Neuronal stem cell (in vitro differentiated cells): ENCODE data around the gene LCN2.

Experiments
- DNase-seq: peaks from one replicate; pipeline ENCODE4 v3.0.0-alpha.2; 2013; ENCODE audit warnings: low spot score
- H2AFZ ChIP-seq: one replicate; pipeline ENCODE4 v1.6.1; 2013; ENCODE audit warnings: mild to moderate bottlenecking, low read length, inconsistent platforms
- H2AK5ac ChIP-seq: 2 replicates; pipeline ENCODE4 v1.6.1; 2013; ENCODE audit warnings: low read depth, mild to moderate bottlenecking, inconsistent platforms, low read length, moderate library complexity, mixed read lengths
- H2BK120ac ChIP-seq: 2 replicates; pipeline ENCODE4 v1.6.1; 2013; ENCODE audit warnings: low read depth, mild to moderate bottlenecking, inconsistent platforms, low read length, moderate library complexity, mixed read lengths
- H2BK12ac ChIP-seq: one replicate; pipeline ENCODE4 v1.6.1; 2013; ENCODE audit warnings: low read length, inconsistent platforms
- H2BK15ac ChIP-seq: 2 replicates; pipeline ENCODE4 v1.6.1; 2013; ENCODE audit warnings: mild to moderate bottlenecking, low read length, inconsistent platforms, mixed read lengths
- H2BK5ac ChIP-seq: one replicate; pipeline ENCODE4 v1.6.1; 2013; ENCODE audit warnings: inconsistent platforms, mild to moderate bottlenecking, low read length, moderate library complexity
- H3K14ac ChIP-seq: one replicate; pipeline ENCODE4 v1.6.1; 2013; ENCODE audit warnings: low read length, inconsistent platforms
- H3K18ac ChIP-seq: 2 replicates; pipeline ENCODE4 v1.6.1; 2013; ENCODE audit warnings: low read length, inconsistent platforms
- H3K23ac ChIP-seq: 2 replicates; pipeline ENCODE4 v1.6.1; 2013; ENCODE audit warnings: low read depth, mild to moderate bottlenecking, mixed read lengths, low read length, inconsistent platforms; ENCODE audit not compliant: poor library complexity
- H3K27ac ChIP-seq: replicated peaks from 3 replicates; pipeline ENCODE4 v1.5.1; 2013; ENCODE audit warnings: low read length, inconsistent platforms
- H3K27me3 ChIP-seq, 3 experiments: 2 replicates each; pipeline ENCODE4 v1.6.1; 2013; ENCODE audit warnings: low read length in 3 of 3, mild to moderate bottlenecking in 2 of 3, inconsistent platforms in 1 of 3, low read depth in 1 of 3, mixed read lengths in 1 of 3, moderate library complexity in 1 of 3; ENCODE audit not compliant: control insufficient read depth in 3 of 3, insufficient read depth in 3 of 3
- H3K36me3 ChIP-seq, 2 donors: replicated peaks in 1 of 2; 2 replicates each; pipeline ENCODE4 v1.6.1; 2013; ENCODE audit warnings: low read length in 2 of 2; ENCODE audit not compliant: control insufficient read depth in 2 of 2, insufficient read depth in 2 of 2
- H3K4ac ChIP-seq: 2 replicates; pipeline ENCODE4 v1.6.1; 2013; ENCODE audit warnings: inconsistent platforms, mild to moderate bottlenecking, low read length, moderate library complexity
- H3K4me1 ChIP-seq, 2 donors: 1 replicate in 1 of 2; 2 replicates in 1 of 2; pipeline ENCODE4 v1.6.1; 2013; ENCODE audit warnings: low read length in 2 of 2, low read depth in 1 of 2; ENCODE audit not compliant: control insufficient read depth in 2 of 2, insufficient read depth in 1 of 2
- H3K4me2 ChIP-seq: one replicate; pipeline ENCODE4 v1.6.1; 2013; ENCODE audit warnings: mild to moderate bottlenecking, low read length, inconsistent platforms; ENCODE audit not compliant: insufficient read depth, poor library complexity, severe bottlenecking
- H3K4me3 ChIP-seq, 2 donors: 2 replicates each; pipeline ENCODE4 v1.5.1; 2013; ENCODE audit warnings: low read length in 2 of 2, mild to moderate bottlenecking in 2 of 2, inconsistent platforms in 1 of 2, moderate library complexity in 1 of 2
- H3K79me1 ChIP-seq: one replicate; pipeline ENCODE4 v1.6.1; 2013; ENCODE audit warnings: low read depth, mild to moderate bottlenecking, inconsistent platforms, low read length, moderate library complexity
- H3K9ac ChIP-seq: one replicate; pipeline ENCODE4 v1.6.1; 2013; ENCODE audit warnings: mild to moderate bottlenecking, low read depth, low read length, inconsistent platforms; ENCODE audit not compliant: poor library complexity
- H3K9me3 ChIP-seq, 2 donors: replicated peaks in 1 of 2; 2 replicates each; pipeline versions ENCODE3 to v1.6.1; 2013; ENCODE audit warnings: low read length in 2 of 2, mild to moderate bottlenecking in 2 of 2, inconsistent platforms in 1 of 2, low read depth in 1 of 2, mixed read lengths in 1 of 2, moderate library complexity in 1 of 2; ENCODE audit not compliant: control insufficient read depth in 2 of 2, insufficient read depth in 1 of 2
- H4K8ac ChIP-seq: one replicate; pipeline ENCODE4 v1.6.1; 2013; ENCODE audit warnings: low read depth, mild to moderate bottlenecking, inconsistent platforms, low read length, moderate library complexity
- H4K91ac ChIP-seq: one replicate; pipeline ENCODE4 v1.6.1; 2013; ENCODE audit warnings: low read length, low read depth, mild to moderate bottlenecking, inconsistent platforms; ENCODE audit not compliant: poor library complexity
- WGBS, 2 donors: extraction: QIAGEN DNeasy Blood & Tissue Kit; methylation state at CpG; one replicate each; pipeline ENCODE4 v1.1.7; 2013; ENCODE audit warnings: missing lambda C conversion rate in 2 of 2, mixed read lengths in 1 of 2; ENCODE audit not compliant: insufficient read length in 2 of 2, insufficient replicate concordance in 1 of 2; ENCODE audit errors: extremely low coverage in 2 of 2; 5-methylcytosine and 5-hydroxymethylcytosine counted together

Gene LCN2

GRCh38 chr9:128187361-128187760 is 38.1 kb downstream of the LCN2 start:
- Histone ChIP-seq H3K4me2 (no peak overlapping the region), H3K18ac (no peak overlapping the region), H3K79me1 (peaks cover 10% of the 10 kb centered on the region), H3K4me1 (peaks cover 4 to 5% of the 10 kb centered on the region in 2 donors), H3K27me3 (no peaks in the 10 kb centered on the region), H4K91ac (no peak overlapping the region), H3K9ac (no peak overlapping the region), H2BK120ac (no peak overlapping the region), H3K4ac (no peak overlapping the region), H2BK15ac (no peak overlapping the region), H3K4me3 (no peak overlapping the region), H3K27ac (no peak overlapping the region), H2AFZ (no peak overlapping the region), H3K23ac (no peak overlapping the region), H3K14ac (no peak overlapping the region), H4K8ac (no peak overlapping the region), H2AK5ac (no peak overlapping the region), H2BK12ac (no peak overlapping the region), H2BK5ac (no peak overlapping the region), H3K36me3 (peaks cover 36 to 76% of the 10 kb centered on the region in 2 donors), H3K9me3 (no peaks in the 10 kb centered on the region)
- DNase-seq: no peak
- no CpG with 5 or more reads among the region's 2 CpGs for WGBS, 2 donors

- Histone ChIP-seq H3K36me3 (peaks cover 31 to 68% of the 10 kb centered on the region in 2 donors), H3K4me1 (peaks cover 4 to 5% of the 10 kb centered on the region in 2 donors), H3K27ac (no peak overlapping the region), H2AFZ (no peak overlapping the region), H3K9me3 (no peaks in the 10 kb centered on the region), H3K79me1 (peaks cover 10% of the 10 kb centered on the region), H2BK12ac (no peak overlapping the region), H3K9ac (no peak overlapping the region), H4K91ac (no peak overlapping the region), H3K4me3 (no peak overlapping the region), H3K18ac (no peak overlapping the region), H2BK15ac (no peak overlapping the region), H2AK5ac (no peak overlapping the region), H4K8ac (no peak overlapping the region), H3K4me2 (no peak overlapping the region), H2BK5ac (no peak overlapping the region), H3K14ac (no peak overlapping the region), H3K23ac (no peak overlapping the region), H3K27me3 (no peaks in the 10 kb centered on the region), H3K4ac (no peak overlapping the region), H2BK120ac (no peak overlapping the region)
- WGBS, 2 donors: no CpG with 5 or more reads among the region's 1 CpG
- DNase-seq: no peak
Observed at GRCh38 chr9:128188209-128188608, 39.0 kb downstream of the LCN2 start.

GRCh38 chr9:128190013-128190412 is 40.8 kb downstream of the LCN2 start:
- DNase-seq: no peak
- WGBS, 2 donors: no CpG with 5 or more reads among the region's 2 CpGs
- H2AK5ac ChIP-seq: no peak overlapping the region

GRCh38 chr9:128190516-128191405 is 41.5 kb downstream of the LCN2 start:
- H3K18ac ChIP-seq: peak overlapping the region; percentile 98
- no peak overlapping the region for H3K27ac ChIP-seq
- peaks cover 22 to 44% of the 10 kb centered on the region in 2 donors for H3K36me3 ChIP-seq
- peak overlapping the region; percentile 92 for H2BK15ac ChIP-seq
- H3K23ac ChIP-seq: peak overlapping the region; percentile 98
- peak overlapping the region; percentile 89 for H2BK120ac ChIP-seq
- no CpG with 5 or more reads among the region's 32 CpGs for WGBS, 2 donors
- H2BK12ac ChIP-seq: no peak overlapping the region
- no peak for DNase-seq
- peak overlapping the region; percentile 100 for H2AFZ ChIP-seq
- H3K4me2 ChIP-seq: peak overlapping the region; percentile 80
- no peaks in the 10 kb centered on the region for H3K27me3 ChIP-seq
- peak overlapping the region; percentile 95 for H3K9ac ChIP-seq
- peaks cover 4 to 5% of the 10 kb centered on the region in 2 donors for H3K4me1 ChIP-seq
- peak overlapping the region; percentile 96 for H2BK5ac ChIP-seq
- H3K14ac ChIP-seq: peak overlapping the region; percentile 99
- H2AK5ac ChIP-seq: peak overlapping the region; percentile 89
- peak overlapping the region; percentile 66 for H3K4ac ChIP-seq
- H4K91ac ChIP-seq: no peak overlapping the region
- peak overlapping the region; percentile 95 for H4K8ac ChIP-seq
- H3K4me3 ChIP-seq: peak overlapping the region; percentile 91 to 99
- H3K9me3 ChIP-seq: no peaks in the 10 kb centered on the region
- H3K79me1 ChIP-seq: peaks cover 9% of the 10 kb centered on the region

More at GRCh38 chr9:128190013-128190412, 40.8 kb downstream of the LCN2 start:
- Histone ChIP-seq H2BK12ac (no peak overlapping the region), H3K27me3 (no peaks in the 10 kb centered on the region), H3K4me1 (peaks cover 4 to 5% of the 10 kb centered on the region in 2 donors), H3K23ac (no peak overlapping the region), H2AFZ (no peak overlapping the region), H3K79me1 (peaks cover 10% of the 10 kb centered on the region), H3K4me2 (no peak overlapping the region), H2BK120ac (no peak overlapping the region), H3K27ac (no peak overlapping the region), H3K9ac (no peak overlapping the region), H3K18ac (no peak overlapping the region), H3K14ac (no peak overlapping the region), H2BK15ac (no peak overlapping the region), H4K91ac (no peak overlapping the region), H3K4me3 (peak overlapping the region in 1 of 2 donors; percentile 99), H2BK5ac (peak overlapping the region; percentile 96), H3K4ac (no peak overlapping the region), H3K36me3 (peaks cover 28 to 52% of the 10 kb centered on the region in 2 donors), H4K8ac (no peak overlapping the region), H3K9me3 (no peaks in the 10 kb centered on the region)
